HG03575 (cell line): ENCODE measurements around the gene ANKRD33B.
"Not testable (repeated sequence)": the region's sequence is repeated elsewhere in the genome, so short reads cannot be mapped to it uniquely, and the experiment has no call there.

Experiments
- ATAC-seq: cut with Tn5 transposase; IDR thresholded peaks from one replicate; pipeline ENCODE4 v1.9.1; 2021; ENCODE audit not compliant: unreplicated experiment, insufficient number of reproducible peaks, low FRiP score; ENCODE audit errors: extremely low read depth

ANKRD33B gene

DNA sequence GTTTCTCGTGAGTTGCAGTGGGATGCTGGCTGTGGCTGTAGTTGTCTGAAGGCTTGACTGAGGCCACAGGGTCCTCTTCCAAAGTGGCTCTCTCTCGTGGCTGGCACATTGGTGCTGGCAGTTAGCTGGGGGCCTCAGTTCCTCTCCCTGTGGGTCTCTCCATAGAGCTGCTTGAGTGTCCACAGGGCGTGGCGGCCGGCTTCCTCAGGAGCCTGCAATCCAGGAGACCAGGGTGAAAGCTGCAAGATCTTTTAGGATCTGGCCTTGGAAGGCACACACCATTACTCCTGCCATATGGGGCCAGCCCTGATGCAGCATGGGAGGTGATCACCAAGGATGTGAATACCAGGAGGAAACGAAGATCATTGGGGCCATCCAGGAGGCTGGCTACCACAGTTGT, 41.1 kb downstream of the ANKRD33B start:
- ATAC-seq = no peak

DNA sequence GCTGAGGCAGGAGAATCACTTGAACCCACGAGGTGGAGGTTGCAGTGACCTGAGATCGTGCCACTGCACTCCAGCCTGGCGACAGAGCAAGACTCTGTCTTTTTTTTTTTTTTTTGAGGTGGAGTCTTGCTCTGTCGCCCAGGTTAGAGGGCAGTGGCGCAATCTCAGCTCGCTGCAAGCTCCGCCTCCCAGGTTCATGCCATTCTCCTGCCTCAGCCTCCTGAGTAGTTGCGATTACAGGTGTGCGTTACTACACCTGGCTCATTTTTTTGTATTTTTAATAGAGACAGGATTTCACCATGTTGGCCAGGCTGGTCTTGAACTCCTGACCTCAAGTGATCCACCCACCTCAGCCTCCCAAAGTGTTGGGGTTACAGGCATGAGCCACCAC, 42.8 kb downstream of the ANKRD33B start:
- ATAC-seq = not testable (repeated sequence)

DNA sequence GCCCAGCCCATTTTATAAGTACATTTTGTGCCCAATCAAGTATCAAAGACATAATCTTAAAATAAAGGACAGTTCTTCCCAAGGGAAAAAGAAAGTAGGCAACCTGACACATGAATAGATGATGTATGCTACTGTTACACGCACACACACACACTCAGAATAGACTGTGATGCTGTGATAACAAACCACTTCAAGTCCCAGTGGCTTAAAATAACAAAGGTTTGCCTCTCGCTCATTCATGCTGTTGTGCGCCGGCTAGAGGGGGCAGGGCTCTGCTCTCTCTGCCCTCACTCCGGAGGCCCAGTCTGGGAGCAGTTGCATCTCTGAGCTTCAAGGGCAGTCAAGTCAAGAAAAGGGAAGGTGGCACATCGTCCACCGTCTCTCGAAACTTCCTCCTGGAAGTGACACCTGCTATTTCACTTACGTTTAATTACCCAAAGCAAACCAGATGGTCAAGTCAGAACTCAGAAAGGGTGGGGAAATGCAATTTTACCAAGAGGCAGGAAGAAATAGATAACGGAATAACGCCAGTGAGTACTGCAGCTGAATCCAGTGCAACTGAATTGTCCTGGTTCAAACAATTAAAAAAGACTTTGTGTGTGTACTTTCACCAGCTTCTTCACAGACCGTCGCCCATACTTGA, 43.3 kb downstream of the ANKRD33B start:
- peak; percentile 75 for ATAC-seq

DNA sequence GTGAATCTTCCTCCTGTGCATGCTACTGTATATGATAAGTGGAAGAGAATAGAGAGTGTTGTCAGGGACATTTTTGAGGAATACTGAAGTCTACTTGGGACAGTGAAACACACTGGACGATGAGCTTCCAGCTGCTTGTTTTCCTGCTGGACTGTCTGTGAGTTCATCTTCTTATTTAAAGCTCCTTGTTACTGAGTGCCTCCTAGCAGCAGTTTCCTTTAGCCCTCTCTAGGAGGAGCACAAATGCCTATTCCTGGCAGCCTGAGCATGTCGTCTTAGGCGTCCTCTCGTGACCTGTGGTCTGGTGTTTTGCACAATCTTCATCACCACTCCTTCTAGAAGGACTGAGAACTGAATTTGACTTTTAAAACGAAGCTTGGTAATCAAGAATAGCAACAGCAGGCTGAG, 43.8 kb downstream of the ANKRD33B start:
- peak; percentile 36 for ATAC-seq

DNA sequence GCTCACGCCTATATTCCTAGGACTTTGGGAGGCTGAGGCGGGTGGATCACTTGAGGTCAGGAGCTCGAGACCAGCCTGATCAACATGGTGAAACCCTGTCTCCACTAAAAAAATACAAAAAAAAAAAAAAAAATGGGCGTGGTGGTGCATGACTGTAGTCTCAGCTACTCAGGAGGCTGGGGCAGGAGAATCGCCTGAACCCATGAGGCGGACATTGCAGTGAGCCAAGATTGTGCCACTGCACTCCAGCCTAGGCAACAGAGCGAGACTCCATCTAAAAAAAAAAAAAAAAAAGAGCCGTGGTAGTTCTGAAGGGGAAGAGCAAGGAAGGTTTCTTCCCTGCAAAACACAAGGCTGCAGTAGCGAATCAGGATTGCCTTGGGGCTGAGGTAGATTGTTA, 44.2 kb downstream of the ANKRD33B start:
- not testable (repeated sequence) for ATAC-seq

DNA sequence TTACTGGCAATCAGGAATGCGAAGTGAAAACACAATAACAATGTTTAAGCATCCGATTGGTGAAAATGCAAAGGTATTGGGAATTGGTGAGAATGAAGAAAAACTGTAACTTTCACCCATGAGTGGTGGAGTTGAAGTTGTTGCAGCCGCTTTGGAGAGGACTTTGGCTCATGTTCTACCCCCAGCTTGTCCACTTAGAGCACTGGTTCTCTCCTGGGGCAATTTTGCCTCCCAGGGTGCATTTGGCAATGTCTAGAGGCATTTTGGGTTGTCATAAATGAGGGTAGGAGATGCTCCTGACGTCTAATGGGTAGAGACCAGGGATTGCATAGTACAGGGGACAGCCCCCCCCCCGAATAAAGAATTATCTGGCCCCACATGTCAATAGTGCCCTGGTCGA, 46.2 kb downstream of the ANKRD33B start:
- ATAC-seq = no peak

DNA sequence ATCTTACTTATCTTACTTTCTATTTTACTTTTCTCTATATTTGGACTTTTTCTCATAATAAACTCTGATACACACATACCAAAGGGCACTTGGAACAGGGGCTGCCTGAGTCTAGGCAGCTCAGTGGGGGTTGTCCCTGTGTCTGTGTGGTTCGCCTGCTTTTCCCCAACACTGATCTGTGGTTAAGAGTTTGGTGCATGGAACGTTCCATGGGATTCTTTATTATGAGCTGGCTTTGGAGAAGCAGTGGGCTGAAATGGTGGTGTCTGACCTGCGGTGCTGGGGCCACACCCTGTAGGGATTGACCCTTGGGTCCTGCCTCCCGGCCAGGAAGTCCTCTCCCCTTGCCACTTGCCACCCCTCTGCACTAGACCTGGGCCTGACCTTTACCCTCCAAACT, 47.4 kb downstream of the ANKRD33B start:
- ATAC-seq = no peak

DNA sequence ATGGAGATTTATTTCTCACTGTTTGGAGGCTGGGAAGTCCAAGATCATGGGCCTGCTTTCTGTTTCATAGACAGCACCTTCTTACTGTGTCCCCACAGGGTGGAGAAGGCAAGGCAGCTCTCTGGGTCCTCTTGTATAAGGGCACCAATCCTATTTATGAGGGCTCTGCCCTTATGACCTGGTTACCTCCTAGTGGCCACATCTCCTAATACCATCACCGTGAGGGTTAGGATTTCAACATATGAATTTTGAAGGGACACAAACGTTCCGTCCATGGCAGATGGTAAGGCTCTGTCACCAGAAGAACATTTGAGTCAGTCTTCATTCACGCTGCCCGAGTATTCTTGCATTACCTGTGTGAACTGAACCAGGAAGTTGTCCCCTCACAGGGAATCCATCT, 48.4 kb downstream of the ANKRD33B start:
- no peak for ATAC-seq

DNA sequence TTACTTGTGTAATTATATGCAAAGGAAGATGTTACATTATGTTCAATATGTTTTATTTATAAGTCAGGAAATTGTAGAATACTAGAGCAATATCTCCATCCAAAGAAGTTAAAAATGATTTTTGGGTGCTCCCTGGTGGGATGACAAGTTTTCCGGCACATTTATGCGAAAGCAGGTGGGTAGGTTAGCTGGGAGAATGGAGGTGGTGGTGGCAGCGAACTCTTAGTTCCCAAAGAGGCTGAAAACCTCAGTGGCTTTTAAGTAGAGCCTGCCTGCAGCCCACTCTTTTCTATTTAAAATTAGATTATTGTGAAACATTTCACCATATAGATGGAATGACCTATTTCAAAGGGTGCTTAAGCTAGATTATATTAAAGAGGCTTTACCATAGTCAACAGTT, 51.8 kb downstream of the ANKRD33B start:
- no peak for ATAC-seq

DNA sequence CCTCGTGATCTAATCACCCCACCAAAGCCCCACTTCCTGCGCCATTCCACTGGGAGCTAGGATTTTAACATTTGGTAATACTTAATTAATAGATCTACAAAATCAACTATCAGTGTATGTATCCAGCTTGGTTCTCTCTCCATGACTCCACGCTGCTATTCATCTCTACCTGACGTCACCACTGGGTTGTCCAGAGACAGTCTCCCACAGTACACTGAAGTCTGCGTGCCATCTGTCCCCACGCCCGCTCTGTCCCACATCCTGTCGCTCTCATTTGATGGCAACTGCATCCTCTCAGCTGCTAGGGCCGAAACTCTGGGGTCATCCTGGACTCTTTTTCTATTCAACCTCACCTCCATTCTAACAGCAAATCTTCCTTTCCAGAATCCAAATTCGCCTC, 53.2 kb downstream of the ANKRD33B start:
- no peak for ATAC-seq

DNA sequence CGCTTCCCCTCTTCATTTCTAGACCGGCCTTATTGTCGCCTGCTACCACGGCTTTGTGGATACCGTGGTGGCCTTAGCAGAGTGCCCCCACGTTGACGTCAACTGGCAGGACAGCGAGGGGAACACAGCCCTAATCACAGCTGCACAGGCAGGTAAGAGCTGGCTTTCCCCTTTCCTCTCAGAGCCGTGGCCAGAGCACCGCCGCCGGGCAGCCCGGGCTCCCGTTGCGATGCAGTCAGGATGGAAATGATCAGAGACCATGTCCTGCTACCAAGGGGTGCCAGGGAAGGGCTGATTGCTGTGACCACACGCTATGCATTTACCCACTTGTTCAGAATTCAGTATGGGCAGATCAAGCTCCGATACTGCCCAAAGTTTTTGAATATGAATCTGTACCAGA, 54.4 kb downstream of the ANKRD33B start:
- ATAC-seq = no peak

DNA sequence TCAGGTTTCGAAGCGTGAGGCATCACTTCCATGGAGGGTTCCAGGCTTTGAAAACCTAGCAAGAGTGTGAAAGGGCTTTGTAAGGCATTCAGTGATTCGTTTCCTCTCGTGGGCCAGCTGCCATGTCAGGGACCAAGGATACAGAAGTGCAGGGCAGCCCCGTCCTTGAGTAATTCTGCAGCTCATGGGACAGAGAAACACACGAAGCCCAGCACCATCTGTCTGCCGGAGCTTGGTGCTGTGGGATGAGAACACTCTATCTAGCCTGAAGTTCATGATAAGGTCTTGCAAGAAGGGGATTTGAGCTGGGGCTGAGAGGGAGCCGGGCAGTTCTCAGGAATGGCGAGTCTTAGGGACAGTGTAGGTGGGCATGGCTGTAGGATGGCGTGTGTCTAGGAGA, 55.8 kb downstream of the ANKRD33B start:
- no peak for ATAC-seq

DNA sequence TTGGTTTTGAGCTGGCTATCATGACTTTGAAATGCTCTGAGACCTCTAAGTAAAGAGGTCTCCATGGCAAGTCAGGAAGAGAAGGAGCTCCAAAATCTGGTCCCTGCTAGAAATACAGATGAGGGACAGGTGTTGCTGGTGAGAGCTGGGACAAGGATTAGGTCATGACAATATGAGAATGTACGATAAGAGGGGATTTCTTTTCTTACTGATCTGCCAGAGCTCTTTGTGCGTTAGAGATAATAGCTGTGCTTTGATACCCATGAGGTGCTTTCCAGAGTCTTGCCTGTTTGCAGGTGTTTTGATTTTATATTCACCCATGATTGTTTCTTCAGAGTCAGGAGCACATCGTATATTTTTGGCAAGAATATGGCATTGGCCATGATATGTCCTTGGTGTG, 56.5 kb downstream of the ANKRD33B start:
- ATAC-seq = no peak

DNA sequence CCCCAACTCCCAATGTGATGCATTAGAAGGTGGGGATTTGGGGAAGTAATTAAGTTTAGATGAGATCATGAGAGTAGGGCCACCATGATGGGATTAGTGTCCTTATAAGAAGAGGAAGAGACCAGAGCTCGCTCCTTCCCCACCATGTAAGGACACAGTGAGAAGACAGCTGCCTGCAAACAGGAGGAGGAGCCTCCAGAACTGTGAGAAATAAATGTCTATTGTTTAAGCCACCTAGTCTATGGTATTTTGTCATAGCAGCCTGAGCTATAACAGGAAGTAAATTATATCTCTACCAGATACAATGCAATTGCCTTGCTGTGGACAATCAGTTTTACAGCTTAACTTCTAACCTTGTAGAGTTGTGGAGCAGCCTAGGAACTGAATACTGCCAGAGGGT, 58.0 kb downstream of the ANKRD33B start:
- no peak for ATAC-seq

DNA sequence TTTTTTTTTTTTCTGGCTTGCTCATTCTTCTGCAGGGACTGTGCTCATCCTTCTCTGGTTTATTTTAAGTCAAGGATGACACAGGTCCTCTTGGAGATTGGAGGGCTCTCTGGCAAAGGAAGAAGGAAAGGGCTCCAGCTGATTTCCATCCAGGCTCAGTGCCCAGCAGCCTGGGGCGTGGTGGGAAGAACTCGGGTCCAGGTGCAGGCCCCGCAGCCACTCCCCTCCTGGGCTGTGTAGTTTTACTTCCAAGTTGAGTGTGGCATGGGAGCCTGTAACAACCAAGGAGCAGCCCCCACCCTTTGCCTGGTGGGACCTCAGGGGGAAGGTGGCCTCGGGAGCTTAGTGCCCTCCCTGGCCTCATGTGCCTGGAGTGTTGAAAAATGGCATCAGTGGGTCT, 58.9 kb downstream of the ANKRD33B start:
- no peak for ATAC-seq

DNA sequence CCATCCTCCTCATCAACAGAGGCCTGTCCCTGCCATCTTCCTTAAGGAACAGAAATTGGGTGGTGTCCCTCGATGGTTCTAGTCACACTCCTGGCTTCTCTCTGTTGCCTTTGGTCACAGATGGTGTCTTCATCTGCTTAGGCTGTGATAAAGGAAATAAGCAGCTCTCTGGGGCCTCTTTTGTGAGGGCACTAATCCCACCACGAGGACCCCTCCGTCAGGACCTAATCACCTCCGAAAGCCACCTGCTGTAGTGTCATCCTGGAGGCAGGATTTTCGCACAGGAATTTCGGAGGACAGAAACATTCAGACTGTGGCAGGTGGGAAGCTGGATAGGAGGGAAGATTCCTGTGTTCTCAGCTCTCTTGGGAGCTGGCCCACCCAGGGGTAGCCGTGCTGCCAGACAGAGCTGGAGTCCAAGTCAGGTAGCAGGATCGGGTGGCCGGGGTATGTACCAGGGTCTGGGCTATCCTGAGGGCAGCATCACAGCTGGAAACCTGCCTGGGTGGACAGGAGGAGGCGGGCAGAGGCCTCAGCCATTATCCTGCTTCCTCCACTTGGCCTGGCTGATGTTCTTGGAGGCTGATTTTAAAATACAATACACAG, 59.5 kb downstream of the ANKRD33B start:
- ATAC-seq = no peak

DNA sequence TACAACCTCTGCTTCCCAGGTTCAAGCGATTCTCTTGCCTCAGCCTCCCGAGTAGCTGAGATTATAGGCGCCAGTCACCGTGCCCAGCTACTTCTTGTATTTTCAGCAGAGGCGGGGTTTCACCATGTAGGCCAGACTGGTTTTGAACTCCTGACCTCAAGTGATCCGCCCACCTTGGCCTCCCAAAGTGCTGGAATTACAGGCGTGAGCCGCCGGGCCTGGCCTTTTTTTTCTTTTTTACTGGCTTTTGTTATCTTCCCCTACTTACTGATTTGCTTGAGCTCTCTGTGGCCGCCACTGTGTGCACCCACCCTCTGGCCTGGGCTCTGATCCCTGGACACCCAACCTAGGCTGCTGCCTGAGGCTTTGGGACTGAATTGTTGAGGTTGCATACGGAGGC, 60.3 kb downstream of the ANKRD33B start:
- ATAC-seq = no peak

DNA sequence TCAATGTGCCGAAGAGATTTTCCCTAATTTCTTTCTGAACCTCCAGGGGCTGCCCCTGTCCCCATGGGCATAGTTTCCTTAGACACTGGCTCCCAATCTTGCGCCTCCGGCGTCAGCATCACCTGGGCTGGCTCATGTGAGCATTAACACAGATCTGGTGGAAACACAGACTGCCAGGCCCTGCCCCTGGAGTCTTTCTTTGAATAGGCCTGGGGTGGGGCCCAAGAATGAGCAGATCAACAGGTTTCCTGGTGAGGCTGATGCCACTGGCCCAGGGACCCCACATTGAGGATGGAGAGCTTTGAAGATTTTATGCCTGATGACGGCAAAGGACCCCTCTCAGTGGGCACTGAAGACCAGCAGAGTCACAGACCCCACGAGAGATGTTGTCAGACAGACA, 60.8 kb downstream of the ANKRD33B start:
- ATAC-seq = no peak

DNA sequence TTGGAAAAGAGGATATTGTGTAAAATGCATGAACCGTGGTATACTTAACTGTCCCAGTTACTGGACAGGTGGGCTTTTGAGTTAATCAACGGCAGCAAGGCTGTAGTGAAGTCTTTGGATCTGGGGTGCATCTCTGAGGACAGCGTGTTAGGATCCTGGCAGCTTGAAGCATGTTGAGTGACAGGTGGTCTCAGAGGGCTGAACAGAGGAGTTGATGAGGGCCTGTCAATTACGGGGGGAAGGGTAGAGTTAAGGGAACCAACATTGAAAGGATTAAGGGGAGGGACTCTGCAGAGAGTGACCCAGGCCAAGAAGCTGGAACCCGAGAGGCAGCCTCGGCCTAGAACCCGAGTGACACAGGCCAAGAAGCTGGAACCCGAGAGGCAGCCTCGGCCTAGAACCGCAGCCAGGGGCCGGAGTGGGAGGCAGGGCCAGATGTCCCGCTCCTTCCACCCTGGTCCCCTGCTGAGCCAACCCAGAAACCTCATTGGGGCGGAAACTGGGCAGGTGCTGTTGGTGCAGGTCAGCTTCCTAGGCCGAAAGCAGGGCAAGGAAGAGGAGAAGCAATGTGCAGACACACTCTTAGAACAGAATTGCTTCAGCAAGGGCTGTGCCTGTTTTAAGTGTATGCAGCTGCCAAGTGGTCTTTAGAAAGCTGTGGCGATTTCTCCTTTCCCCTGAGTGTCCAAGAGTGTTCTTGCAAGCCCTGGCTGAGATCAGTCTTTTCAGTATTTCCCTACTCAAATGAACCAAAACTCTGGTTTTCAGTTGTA, 62.0 kb downstream of the ANKRD33B start:
- ATAC-seq = no peak

DNA sequence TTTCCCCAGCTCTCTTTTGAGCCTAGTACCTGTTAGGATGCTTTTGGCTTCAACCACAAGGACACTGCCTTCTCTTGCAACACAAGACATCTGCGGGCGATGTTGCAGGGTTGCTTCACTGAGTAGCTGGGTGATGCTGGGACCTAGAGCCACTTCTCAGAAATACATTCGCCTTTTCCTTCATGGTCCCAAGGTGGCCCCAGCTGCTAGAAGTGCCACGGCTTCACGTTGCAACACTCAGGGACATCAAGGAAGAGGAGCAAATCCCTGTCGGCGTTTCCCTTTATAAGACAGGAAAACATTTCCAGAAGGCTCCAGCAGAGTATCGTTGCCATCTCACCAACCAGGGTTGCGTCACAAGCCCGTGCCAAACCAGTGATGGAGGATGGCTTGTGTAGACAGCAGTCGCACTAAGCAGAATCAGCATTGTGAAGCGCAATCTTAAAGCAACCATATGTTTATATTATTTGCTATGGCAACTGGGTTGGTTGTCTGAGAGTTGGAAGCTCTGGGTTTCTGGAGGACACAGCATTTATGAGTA, 62.7 kb downstream of the ANKRD33B start:
- no peak for ATAC-seq
